ENCODE results near the gene OTOG.

Gene OTOG

DNA sequence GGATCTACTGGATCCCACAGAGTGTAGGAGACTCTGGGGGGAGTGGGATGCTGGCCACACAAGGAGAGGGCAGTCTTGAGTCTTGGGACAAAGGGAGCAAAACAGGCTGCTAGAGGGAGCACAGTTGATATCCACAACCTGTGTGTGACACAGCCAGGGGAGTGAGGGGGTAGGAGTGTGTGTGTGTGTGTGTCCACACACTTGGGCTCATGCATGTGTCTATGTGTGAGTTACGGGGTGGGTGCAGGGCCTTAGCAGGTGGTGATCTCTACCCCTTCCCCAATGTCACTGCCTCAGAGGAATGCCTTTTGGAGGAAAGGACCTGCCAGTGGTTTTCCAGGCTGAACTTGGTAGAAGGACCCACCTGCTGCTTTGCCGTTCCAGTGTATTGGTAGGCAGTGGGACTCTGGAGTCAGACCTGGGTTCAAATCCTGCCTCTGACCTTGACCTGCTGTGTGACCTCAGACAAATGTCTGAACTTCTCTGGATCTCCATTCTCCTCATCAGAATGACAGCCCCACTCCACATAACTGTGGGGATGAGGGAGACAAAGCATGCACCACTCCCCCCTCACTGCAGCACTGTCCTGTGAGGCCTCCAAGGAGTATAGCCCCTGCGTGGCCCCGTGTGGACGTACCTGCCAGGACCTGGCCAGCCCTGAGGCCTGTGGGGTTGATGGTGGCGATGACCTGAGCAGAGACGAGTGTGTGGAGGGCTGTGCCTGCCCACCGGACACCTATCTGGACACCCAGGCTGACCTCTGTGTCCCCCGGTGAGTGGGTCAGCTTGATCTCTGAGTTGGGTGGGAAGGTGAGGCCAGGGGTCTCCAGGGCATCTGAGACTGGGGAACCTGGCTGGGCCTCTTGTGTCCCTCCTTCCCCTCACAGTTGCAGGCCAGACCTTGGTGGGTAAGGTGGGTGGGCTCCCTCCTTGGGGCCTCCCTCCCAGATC is 27.4 kb downstream of the OTOG start:
- Mint-ChIP-seq H3K4me3 (no peak overlapping the region), H3K36me3 (no peaks in the 10 kb centered on the region), H3K9me3 (no peaks in the 10 kb centered on the region), H3K27ac (no peak overlapping the region), H3K4me1 (peaks cover 12% of the 10 kb centered on the region)
- ATAC-seq (no peak), DNase-seq (ENCODE audit: low spot score in 2 of 2) (no peak)

DNA sequence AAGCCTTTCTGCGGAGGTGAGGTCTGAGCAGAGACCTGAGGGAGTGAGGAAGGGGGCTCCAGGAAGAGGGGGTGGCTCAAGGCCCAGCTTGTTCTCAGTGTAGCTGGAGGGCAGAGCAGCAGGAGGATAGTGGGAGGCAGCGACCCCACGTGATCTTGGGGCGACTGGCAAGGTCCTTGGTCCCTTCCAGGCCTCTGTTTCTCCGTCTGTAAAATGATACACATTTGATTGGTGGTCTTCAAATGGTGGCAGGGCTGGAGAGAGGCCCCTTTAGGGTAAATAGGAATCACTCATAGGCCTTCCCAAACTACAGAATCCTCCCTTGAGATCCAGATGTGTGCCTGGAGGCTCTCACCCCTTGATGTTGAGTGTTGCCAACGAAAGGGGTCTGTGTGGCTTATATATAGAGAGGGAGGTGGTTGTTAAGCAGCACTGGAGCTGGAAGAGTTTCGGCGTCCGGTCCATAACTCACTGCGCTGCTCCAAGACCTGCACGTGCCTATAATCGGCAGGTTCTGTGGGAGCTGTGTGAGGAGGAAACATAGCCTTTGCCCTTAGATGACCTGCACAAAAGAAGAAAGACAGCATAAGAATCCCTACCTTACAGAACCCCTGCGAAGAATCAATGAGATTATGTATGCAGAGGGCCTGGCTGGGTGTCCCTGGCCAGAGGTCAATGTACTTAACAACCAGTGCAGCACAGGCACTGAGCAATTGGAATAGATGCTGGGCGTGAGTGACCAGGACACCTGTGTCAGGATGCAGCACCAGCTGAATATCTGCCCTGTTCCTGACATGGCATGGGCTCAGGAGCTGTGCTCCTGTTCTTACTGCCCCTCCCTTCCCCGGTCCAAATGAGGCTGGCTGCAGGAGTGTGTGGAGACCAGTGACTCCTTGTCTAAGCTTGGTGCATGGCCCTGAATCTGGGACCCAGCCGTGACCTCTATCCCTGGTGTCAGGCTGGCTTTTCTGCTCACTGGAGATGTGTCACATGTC is 28.7 kb downstream of the OTOG start:
- H3K27ac Mint-ChIP-seq = no peak overlapping the region
- H3K36me3 Mint-ChIP-seq = no peaks in the 10 kb centered on the region
- no peaks in the 10 kb centered on the region for H3K9me3 Mint-ChIP-seq
- H3K4me1 Mint-ChIP-seq = peaks cover 12% of the 10 kb centered on the region
- no peak for ATAC-seq
- DNase-seq (ENCODE audit: low spot score in 2 of 2) = no peak
- H3K4me3 Mint-ChIP-seq = no peak overlapping the region

- no peak for DNase-seq (ENCODE audit: low spot score in 2 of 2)
- Mint-ChIP-seq H3K4me3 (no peak overlapping the region), H3K9me3 (no peaks in the 10 kb centered on the region), H3K36me3 (no peaks in the 10 kb centered on the region), H3K27ac (no peak overlapping the region), H3K4me1 (peaks cover 2% of the 10 kb centered on the region)
- ATAC-seq = no peak
Measured at GRCh38 chr11:17578296-17578695, 31.2 kb downstream of the OTOG start.

DNA sequence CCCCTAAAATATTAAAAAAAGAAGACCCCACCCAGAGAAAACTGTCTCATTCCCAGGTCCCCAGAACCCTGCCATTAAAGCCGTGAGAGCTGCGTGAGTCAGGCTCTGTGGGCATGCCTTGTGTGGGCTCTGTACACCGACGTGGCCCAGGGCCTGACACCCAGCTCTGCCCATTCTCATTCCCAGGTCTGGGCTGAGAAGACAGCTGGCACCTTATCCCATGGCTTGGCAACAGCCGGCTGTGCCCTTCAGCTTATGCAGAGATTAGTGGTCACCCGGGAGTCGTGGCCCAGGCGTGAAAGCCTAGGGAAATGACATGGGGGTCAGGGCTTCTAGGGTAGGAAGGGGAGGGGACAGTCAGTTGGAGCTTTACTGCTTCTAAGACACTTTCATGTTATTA is 31.9 kb downstream of the OTOG start:
- Mint-ChIP-seq H3K9me3 (no peaks in the 10 kb centered on the region), H3K36me3 (no peaks in the 10 kb centered on the region), H3K27ac (no peak overlapping the region), H3K4me3 (no peak overlapping the region), H3K4me1 (no peaks in the 10 kb centered on the region)
- ATAC-seq = no peak
- DNase-seq (ENCODE audit: low spot score in 2 of 2) = no peak

- no peak overlapping the region for H3K4me3 Mint-ChIP-seq
- no peak overlapping the region for H3K27ac Mint-ChIP-seq
- no peak for DNase-seq (ENCODE audit: low spot score in 2 of 2)
- no peaks in the 10 kb centered on the region for H3K4me1 Mint-ChIP-seq
- no peak for ATAC-seq
- no peaks in the 10 kb centered on the region for H3K9me3 Mint-ChIP-seq
- H3K36me3 Mint-ChIP-seq = no peaks in the 10 kb centered on the region
Measured at GRCh38 chr11:17579451-17579850, 32.4 kb downstream of the OTOG start.

- DNase-seq (ENCODE audit: low spot score in 2 of 2) (no peak), ATAC-seq (no peak)
- no peaks in the 10 kb centered on the region for H3K4me1 Mint-ChIP-seq
- no peaks in the 10 kb centered on the region for H3K36me3 Mint-ChIP-seq
- no peaks in the 10 kb centered on the region for H3K9me3 Mint-ChIP-seq
- H3K27ac Mint-ChIP-seq = no peak overlapping the region
- H3K4me3 Mint-ChIP-seq = no peak overlapping the region
Measured at GRCh38 chr11:17580271-17580670, 33.2 kb downstream of the OTOG start.

DNA sequence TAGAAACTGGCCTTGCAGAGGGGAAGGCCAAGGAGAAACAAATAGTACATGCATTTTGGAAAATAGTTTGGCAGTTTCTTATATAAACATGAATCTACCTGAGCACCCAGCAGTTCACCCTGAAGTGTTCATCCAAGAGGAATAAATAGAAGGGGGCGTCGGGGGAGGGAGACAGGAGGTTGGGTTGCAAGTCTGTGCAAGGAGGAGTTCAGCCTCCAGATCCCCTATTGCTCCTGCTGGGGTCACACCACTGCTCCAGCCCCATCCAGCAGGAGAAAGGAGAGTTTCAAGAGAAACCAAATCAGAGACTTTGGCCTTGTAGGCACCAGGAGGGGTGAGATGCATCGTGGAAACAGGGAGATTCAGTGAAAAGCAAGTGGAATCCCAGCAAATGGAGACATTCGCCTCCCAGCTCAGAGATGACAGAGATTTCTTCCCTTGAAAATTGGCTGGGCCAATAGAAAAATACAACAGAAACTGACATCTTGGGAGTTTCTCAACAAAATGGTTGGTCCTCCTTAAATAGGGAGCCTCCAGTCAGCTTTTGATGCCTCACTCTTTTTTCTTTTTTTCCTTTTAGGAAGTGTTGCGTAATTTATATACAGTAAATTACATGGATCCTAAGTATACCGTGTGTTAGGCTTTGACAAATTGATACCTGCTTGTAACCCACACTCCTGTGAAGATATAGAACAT is 34.1 kb downstream of the OTOG start:
- ATAC-seq (no peak), DNase-seq (ENCODE audit: low spot score in 2 of 2) (no peak)
- Mint-ChIP-seq H3K27ac (no peak overlapping the region), H3K36me3 (no peaks in the 10 kb centered on the region), H3K4me3 (no peak overlapping the region), H3K9me3 (no peaks in the 10 kb centered on the region), H3K4me1 (no peaks in the 10 kb centered on the region)

DNA sequence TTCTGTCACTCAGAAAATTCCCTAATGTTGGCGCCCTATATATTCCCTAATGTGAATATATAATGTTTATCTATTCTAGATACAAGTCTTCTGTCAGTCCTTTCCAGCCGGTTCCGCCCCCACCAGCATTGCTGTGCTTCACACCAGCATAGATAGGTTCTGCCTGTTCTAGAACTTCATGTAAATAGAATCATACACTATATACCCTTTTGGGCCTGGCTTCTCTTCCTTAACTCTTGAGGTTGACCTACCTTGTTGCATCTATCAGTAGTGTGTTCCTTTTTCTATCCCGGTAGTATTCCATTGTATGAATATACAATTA is 34.6 kb downstream of the OTOG start:
- Mint-ChIP-seq H3K9me3 (no peaks in the 10 kb centered on the region), H3K27ac (no peak overlapping the region), H3K36me3 (no peaks in the 10 kb centered on the region), H3K4me1 (no peaks in the 10 kb centered on the region), H3K4me3 (no peak overlapping the region)
- no peak for ATAC-seq
- DNase-seq (ENCODE audit: low spot score in 2 of 2) = no peak

- no peak overlapping the region for H3K4me3 Mint-ChIP-seq
- DNase-seq (ENCODE audit: low spot score in 2 of 2) (no peak), ATAC-seq (no peak)
- H3K36me3 Mint-ChIP-seq = no peaks in the 10 kb centered on the region
- no peak overlapping the region for H3K27ac Mint-ChIP-seq
- H3K4me1 Mint-ChIP-seq = no peaks in the 10 kb centered on the region
- H3K9me3 Mint-ChIP-seq = no peaks in the 10 kb centered on the region
Measured at GRCh38 chr11:17585911-17586695, 39.0 kb downstream of the OTOG start.

- H3K27ac Mint-ChIP-seq = no peak overlapping the region
- ATAC-seq = no peak
- H3K4me1 Mint-ChIP-seq = no peaks in the 10 kb centered on the region
- no peaks in the 10 kb centered on the region for H3K9me3 Mint-ChIP-seq
- no peaks in the 10 kb centered on the region for H3K36me3 Mint-ChIP-seq
- no peak for DNase-seq (ENCODE audit: low spot score in 2 of 2)
- no peak overlapping the region for H3K4me3 Mint-ChIP-seq
Measured at GRCh38 chr11:17588166-17588565, 41.1 kb downstream of the OTOG start.

DNA sequence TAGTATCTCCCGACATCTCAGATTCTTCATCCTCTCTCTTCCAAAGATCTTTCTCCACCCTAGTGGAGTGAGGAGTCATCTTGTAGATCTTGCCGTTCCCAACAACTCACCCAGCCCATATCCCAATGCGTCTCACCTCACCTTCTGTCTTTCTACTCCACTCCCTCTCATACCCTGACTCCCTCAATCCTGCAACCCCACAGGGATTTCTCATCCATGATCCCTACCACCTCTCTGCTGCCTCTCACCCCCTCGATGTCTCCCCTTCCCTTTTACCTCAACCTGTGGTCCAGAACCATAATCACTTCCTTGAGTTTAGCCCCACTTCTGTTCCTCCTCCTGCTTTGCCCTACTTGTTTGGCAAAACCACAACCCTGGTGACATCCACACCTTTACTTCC is 41.7 kb downstream of the OTOG start:
- DNase-seq (ENCODE audit: low spot score in 2 of 2) = no peak
- H3K4me1 Mint-ChIP-seq = no peaks in the 10 kb centered on the region
- no peaks in the 10 kb centered on the region for H3K36me3 Mint-ChIP-seq
- ATAC-seq = no peak
- H3K9me3 Mint-ChIP-seq = no peaks in the 10 kb centered on the region
- H3K4me3 Mint-ChIP-seq = no peak overlapping the region
- no peak overlapping the region for H3K27ac Mint-ChIP-seq

GRCh38 chr11:17590463-17590862 is 43.4 kb downstream of the OTOG start:
- no peak for ATAC-seq
- Mint-ChIP-seq H3K4me1 (no peaks in the 10 kb centered on the region), H3K36me3 (no peaks in the 10 kb centered on the region)

GRCh38 chr11:17591293-17591692 is 44.2 kb downstream of the OTOG start:
- Mint-ChIP-seq H3K4me3 (no peak overlapping the region), H3K36me3 (no peaks in the 10 kb centered on the region), H3K4me1 (no peaks in the 10 kb centered on the region), H3K27ac (no peak overlapping the region), H3K9me3 (no peaks in the 10 kb centered on the region)
- no peak for DNase-seq (ENCODE audit: low spot score in 2 of 2)
- ATAC-seq = no peak

More at GRCh38 chr11:17590463-17590862, 43.4 kb downstream of the OTOG start:
- Mint-ChIP-seq H3K9me3 (no peaks in the 10 kb centered on the region), H3K27ac (no peak overlapping the region), H3K4me3 (no peak overlapping the region)
- DNase-seq (ENCODE audit: low spot score in 2 of 2) = no peak

- Mint-ChIP-seq H3K4me3 (no peak overlapping the region), H3K4me1 (no peaks in the 10 kb centered on the region), H3K9me3 (no peaks in the 10 kb centered on the region), H3K36me3 (no peaks in the 10 kb centered on the region), H3K27ac (no peak overlapping the region)
- DNase-seq (ENCODE audit: low spot score in 2 of 2) = no peak
- ATAC-seq = no peak
Measured at GRCh38 chr11:17593466-17594245, 46.6 kb downstream of the OTOG start.

Data from stimulated activated effector memory CD8-positive, alpha-beta T cell treated with anti-CD3 and anti-CD28 coated beads, Interleukin-12 subunit alpha, Interleukin-12 subunit beta, amount 100 ng/mL, for 72 hours (primary cell).